Panc1 (cell line): ENCODE measurements around the gene PLD1.

Source experiments
- SIN3A ChIP-seq: IDR thresholded peaks from 2 replicates; pipeline ENCODE4 v1.6.1; 2012; ENCODE audit warnings: low read depth, mild to moderate bottlenecking, low read length, moderate library complexity, borderline replicate concordance; ENCODE audit not compliant: insufficient read depth
- TCF7L2 ChIP-seq: IDR thresholded peaks from 2 replicates; pipeline ENCODE4 v1.6.1; 2011; ENCODE audit warnings: mild to moderate bottlenecking, low read depth, low read length, inconsistent platforms
- TF ChIP-seq, protein P1 (sequence below): fragments of 450-650 bp; IDR thresholded peaks from 2 replicates; pipeline ENCODE4 v1.5.1; 2017; ENCODE audit warnings: mild to moderate bottlenecking
- TF ChIP-seq, protein P2 (sequence below), 2 experiments: IDR thresholded peaks; 2 replicates each; pipeline ENCODE4 v1.6.1; 2011 to 2012; ENCODE audit warnings: low read depth in 2 of 2, control low read depth in 1 of 2, low read length in 1 of 2, mild to moderate bottlenecking in 1 of 2, moderate library complexity in 1 of 2; ENCODE audit not compliant: insufficient read depth in 1 of 2

GRCh38 chr3:171558188-171558696 is 252.0 kb downstream of the PLD1 start:
- TF ChIP-seq, protein P1, sequence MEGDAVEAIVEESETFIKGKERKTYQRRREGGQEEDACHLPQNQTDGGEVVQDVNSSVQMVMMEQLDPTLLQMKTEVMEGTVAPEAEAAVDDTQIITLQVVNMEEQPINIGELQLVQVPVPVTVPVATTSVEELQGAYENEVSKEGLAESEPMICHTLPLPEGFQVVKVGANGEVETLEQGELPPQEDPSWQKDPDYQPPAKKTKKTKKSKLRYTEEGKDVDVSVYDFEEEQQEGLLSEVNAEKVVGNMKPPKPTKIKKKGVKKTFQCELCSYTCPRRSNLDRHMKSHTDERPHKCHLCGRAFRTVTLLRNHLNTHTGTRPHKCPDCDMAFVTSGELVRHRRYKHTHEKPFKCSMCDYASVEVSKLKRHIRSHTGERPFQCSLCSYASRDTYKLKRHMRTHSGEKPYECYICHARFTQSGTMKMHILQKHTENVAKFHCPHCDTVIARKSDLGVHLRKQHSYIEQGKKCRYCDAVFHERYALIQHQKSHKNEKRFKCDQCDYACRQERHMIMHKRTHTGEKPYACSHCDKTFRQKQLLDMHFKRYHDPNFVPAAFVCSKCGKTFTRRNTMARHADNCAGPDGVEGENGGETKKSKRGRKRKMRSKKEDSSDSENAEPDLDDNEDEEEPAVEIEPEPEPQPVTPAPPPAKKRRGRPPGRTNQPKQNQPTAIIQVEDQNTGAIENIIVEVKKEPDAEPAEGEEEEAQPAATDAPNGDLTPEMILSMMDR = no peak
- TF ChIP-seq TCF7L2 (no peak), SIN3A (no peak)
- TF ChIP-seq, protein P2, sequence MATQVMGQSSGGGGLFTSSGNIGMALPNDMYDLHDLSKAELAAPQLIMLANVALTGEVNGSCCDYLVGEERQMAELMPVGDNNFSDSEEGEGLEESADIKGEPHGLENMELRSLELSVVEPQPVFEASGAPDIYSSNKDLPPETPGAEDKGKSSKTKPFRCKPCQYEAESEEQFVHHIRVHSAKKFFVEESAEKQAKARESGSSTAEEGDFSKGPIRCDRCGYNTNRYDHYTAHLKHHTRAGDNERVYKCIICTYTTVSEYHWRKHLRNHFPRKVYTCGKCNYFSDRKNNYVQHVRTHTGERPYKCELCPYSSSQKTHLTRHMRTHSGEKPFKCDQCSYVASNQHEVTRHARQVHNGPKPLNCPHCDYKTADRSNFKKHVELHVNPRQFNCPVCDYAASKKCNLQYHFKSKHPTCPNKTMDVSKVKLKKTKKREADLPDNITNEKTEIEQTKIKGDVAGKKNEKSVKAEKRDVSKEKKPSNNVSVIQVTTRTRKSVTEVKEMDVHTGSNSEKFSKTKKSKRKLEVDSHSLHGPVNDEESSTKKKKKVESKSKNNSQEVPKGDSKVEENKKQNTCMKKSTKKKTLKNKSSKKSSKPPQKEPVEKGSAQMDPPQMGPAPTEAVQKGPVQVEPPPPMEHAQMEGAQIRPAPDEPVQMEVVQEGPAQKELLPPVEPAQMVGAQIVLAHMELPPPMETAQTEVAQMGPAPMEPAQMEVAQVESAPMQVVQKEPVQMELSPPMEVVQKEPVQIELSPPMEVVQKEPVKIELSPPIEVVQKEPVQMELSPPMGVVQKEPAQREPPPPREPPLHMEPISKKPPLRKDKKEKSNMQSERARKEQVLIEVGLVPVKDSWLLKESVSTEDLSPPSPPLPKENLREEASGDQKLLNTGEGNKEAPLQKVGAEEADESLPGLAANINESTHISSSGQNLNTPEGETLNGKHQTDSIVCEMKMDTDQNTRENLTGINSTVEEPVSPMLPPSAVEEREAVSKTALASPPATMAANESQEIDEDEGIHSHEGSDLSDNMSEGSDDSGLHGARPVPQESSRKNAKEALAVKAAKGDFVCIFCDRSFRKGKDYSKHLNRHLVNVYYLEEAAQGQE (IDR thresholded peaks at IDR 0.05; ENCODE audit: insufficient read depth in 1 of 2, low read depth in 2 of 2, low read length in 1 of 2) = no peak
